ENCODE results near the gene ABRAXAS1. TPM values are rescaled to one million over a fixed set of nuclear protein-coding genes. Genes with fewer than 3 reads are reported as not detected.

The ABRAXAS1 gene
- total and polyA plus RNA-seq, 2 of the 4 experiments (the other 2 are of a cell fraction), result 4.1 to 8.4 TPM

DNA sequence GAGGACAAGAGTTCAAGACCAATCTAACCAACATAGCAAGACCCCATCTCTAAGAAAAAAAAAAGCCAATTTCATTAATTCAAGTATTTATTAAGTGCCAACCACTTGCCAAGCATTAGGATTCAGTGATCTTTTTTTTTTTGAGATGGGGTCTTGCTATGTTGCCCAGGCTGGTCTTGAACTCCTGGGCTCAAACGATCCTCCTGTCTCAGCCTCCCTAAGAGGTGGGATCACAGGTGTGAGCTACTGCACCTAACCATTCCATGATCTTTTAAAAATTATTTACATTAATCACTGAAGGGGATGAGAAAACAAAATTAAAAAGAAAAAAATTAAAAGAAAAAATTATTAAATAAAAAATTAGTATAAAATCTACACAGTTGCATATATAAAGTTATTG is 53.7 kb downstream of the ABRAXAS1 start:
- dilution Hi-C loops (cut with HindIII; ENCODE audit: low sequenced_read_pairs, unreplicated experiment) (no loop called here), in situ Hi-C loops (cut with MboI; ENCODE audit: low sequenced_read_pairs) (no loop called here), intact Hi-C loops (cut with micrococcal nuclease) (no loop called here)
- Histone ChIP-seq H2AK5ac (ENCODE audit: low read depth, low read length) (no peak overlapping the region), H3K9me1 (ENCODE audit: insufficient read depth, low read length) (no peaks in the 10 kb centered on the region), H3K4ac (ENCODE audit: low read depth, low read length) (no peak overlapping the region), H3K79me1 (ENCODE audit: low read depth in 1 of 2, low read length in 2 of 2) (no peaks in the 10 kb centered on the region), H3K27ac (ENCODE audit: insufficient read depth, low read length) (no peak overlapping the region), H3K56ac (ENCODE audit: extremely low read depth, insufficient read depth, low read length) (no peak overlapping the region), H4K5ac (ENCODE audit: low read depth, low read length) (no peak overlapping the region), H3K23ac (ENCODE audit: low read depth, low read length) (no peak overlapping the region), H2BK15ac (ENCODE audit: low read depth, low read length) (no peak overlapping the region), H3K4me3 (ENCODE audit: insufficient read depth, low read depth, low read length) (no peak overlapping the region), H4K8ac (ENCODE audit: low read depth in 2 of 2, low read length in 2 of 2) (no peak overlapping the region), H2AFZ (replicated peaks; ENCODE audit: low read length, poor library complexity) (no peak overlapping the region), H3K9ac (ENCODE audit: low read depth, low read length) (no peak overlapping the region), H3K9me3 (ENCODE audit: control insufficient read depth, insufficient read depth, low read length) (no peaks in the 10 kb centered on the region), H3K18ac (ENCODE audit: low read depth, low read length) (no peak overlapping the region), H2BK120ac (ENCODE audit: low read depth, low read length) (no peak overlapping the region), H3K14ac (replicated peaks; ENCODE audit: low read depth, low read length) (no peak overlapping the region), H2AK9ac (replicated peaks; ENCODE audit: low read depth, low read length, poor library complexity) (no peak overlapping the region), H3K36me3 (ENCODE audit: control insufficient read depth, insufficient read depth, low read length) (peaks cover 4% of the 10 kb centered on the region; the same call in 1 of the 2 replicates), H3K4me1 (ENCODE audit: control insufficient read depth, insufficient read depth, low read length) (no peaks in the 10 kb centered on the region), H3K4me2 (ENCODE audit: low read depth, low read length) (no peak overlapping the region), H2BK5ac (ENCODE audit: low read depth, low read length, poor library complexity, severe bottlenecking) (no peak overlapping the region), H4K20me1 (ENCODE audit: insufficient read depth, low read length) (no peaks in the 10 kb centered on the region), H4K91ac (ENCODE audit: insufficient read depth, low read depth, low read length) (no peak overlapping the region), H2BK20ac (ENCODE audit: low read depth, low read length) (no peak overlapping the region), H3K27me3 (ENCODE audit: control insufficient read depth, insufficient read depth, low read length) (no peaks in the 10 kb centered on the region)
- DNase-seq (no peak), ATAC-seq (ENCODE audit: low read depth) (no peak)
- no CpG with 5 or more reads among the region's 1 CpG for WGBS, 2 experiments (ENCODE audit: extremely low coverage in 2 of 2, insufficient read length in 1 of 2)
- ChIA-PET POLR2A (ENCODE audit: unreplicated experiment) (no interaction called here), CTCF (no interaction called here)
- no TSS peak for BruUV-seq (replicated peaks)
- no peak for TF ChIP-seq RAD21 (IDR thresholded peaks at IDR 0.05; ENCODE audit: low read length)
- TF ChIP-seq, protein P1, sequence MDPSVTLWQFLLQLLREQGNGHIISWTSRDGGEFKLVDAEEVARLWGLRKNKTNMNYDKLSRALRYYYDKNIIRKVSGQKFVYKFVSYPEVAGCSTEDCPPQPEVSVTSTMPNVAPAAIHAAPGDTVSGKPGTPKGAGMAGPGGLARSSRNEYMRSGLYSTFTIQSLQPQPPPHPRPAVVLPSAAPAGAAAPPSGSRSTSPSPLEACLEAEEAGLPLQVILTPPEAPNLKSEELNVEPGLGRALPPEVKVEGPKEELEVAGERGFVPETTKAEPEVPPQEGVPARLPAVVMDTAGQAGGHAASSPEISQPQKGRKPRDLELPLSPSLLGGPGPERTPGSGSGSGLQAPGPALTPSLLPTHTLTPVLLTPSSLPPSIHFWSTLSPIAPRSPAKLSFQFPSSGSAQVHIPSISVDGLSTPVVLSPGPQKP (IDR thresholded peaks at IDR 0.05; ENCODE audit: borderline replicate concordance, low read depth, low read length), result no peak
- TF ChIP-seq CEBPB (IDR thresholded peaks at IDR 0.05; ENCODE audit: low read depth, low read length), result no peak
- TF ChIP-seq, protein P2, sequence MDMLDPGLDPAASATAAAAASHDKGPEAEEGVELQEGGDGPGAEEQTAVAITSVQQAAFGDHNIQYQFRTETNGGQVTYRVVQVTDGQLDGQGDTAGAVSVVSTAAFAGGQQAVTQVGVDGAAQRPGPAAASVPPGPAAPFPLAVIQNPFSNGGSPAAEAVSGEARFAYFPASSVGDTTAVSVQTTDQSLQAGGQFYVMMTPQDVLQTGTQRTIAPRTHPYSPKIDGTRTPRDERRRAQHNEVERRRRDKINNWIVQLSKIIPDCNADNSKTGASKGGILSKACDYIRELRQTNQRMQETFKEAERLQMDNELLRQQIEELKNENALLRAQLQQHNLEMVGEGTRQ (IDR thresholded peaks at IDR 0.05; ENCODE audit: low read depth, low read length), result no peak
- TF ChIP-seq MXI1 (IDR thresholded peaks at IDR 0.05; ENCODE audit: borderline replicate concordance, low read depth, low read length), result no peak
- TF ChIP-seq MAFK (IDR thresholded peaks at IDR 0.05; ENCODE audit: low read depth, low read length), result no peak
- no peak for TF ChIP-seq FOS (IDR thresholded peaks at IDR 0.05; ENCODE audit: low read depth, low read length)
- TF ChIP-seq RFX5 (IDR thresholded peaks at IDR 0.05; ENCODE audit: low read depth, low read length), result no peak
- TF ChIP-seq SMC3 (IDR thresholded peaks at IDR 0.05; ENCODE audit: low read depth, low read length), result no peak
- TF ChIP-seq POLR2A (IDR thresholded peaks at IDR 0.05; ENCODE audit: low read depth, low read length), result no peak
- no peak for TF ChIP-seq MAZ (IDR thresholded peaks at IDR 0.05; ENCODE audit: borderline replicate concordance, low read depth, low read length)
